ENCODE results near the gene PPM1H.

- TF ChIP-seq CTCF (IDR thresholded peaks at IDR 0.05), result no peak
- TF ChIP-seq MAX (CRISPR knock-in tag; IDR thresholded peaks at IDR 0.05), result no peak
- no peak for TF ChIP-seq ZBTB43 (CRISPR knock-in tag; IDR thresholded peaks at IDR 0.05)
- no peak for TF ChIP-seq CREB1 (CRISPR knock-in tag; IDR thresholded peaks at IDR 0.05)
- TF ChIP-seq NR1H2 (CRISPR knock-in tag; IDR thresholded peaks at IDR 0.05), result no peak
- TF ChIP-seq ELF4 (CRISPR knock-in tag; IDR thresholded peaks at IDR 0.05; ENCODE audit: low read depth), result no peak
- no peak for TF ChIP-seq ZNF138 (CRISPR knock-in tag; conservative IDR thresholded peaks at IDR 0.05)
These were observed 250.2 kb downstream of the PPM1H start for GRCh38 chr12:62684570-62685295.

Measured in WTC11 (cell line).